Fibroblast of skin of back (primary cell): Measurements from ENCODE around the gene RNF121.

Experiments
- DNase-seq: peaks from one replicate; pipeline ENCODE4 v3.0.0-alpha.2; 2013

Gene RNF121

GRCh38 chr11:71935338-71935925 lies 6.6 kb downstream of the RNF121 start:
- no peak for DNase-seq

- DNase-seq = peak; percentile 56
Measured at GRCh38 chr11:71936825-71937224, 8.0 kb downstream of the RNF121 start.

GRCh38 chr11:71937826-71938225 lies 9.0 kb downstream of the RNF121 start:
- no peak for DNase-seq

DNA sequence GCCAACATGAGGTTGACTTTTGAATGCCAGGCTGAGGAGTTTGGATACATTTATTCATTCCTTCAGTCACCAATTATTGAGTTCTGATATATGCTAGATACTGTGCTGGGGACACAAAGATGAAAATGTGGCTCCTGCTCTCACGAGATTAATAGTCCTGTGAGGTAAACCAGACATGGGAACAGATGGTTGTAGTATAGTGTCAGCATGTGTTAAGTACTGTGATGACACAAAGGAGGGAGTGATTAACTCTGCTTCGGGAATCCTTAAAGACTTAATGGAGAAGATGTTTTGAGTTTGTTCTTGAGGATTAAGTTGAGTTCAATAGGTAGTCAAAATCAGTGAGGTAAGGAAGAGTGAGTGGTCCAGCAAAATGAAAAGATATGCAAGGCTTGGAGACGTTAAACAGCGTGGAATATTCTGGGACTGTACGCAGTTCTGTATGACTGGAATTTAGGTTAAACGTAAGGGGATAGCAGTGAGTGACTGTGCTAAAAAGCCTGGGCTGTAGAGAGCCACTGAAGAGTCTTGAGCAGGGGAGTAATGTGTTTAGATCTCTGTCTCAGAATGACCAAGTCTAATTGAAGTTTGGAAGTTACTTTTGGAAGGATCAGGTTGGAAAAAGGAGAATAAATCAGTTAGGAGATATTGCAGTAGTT lies 11.8 kb downstream of the RNF121 start:
- peak; percentile 41 for DNase-seq

GRCh38 chr11:71946144-71946571 lies 17.3 kb downstream of the RNF121 start:
- DNase-seq = peak; percentile 90

GRCh38 chr11:71947498-71947897 lies 18.7 kb downstream of the RNF121 start:
- peak; percentile 12 for DNase-seq

DNA sequence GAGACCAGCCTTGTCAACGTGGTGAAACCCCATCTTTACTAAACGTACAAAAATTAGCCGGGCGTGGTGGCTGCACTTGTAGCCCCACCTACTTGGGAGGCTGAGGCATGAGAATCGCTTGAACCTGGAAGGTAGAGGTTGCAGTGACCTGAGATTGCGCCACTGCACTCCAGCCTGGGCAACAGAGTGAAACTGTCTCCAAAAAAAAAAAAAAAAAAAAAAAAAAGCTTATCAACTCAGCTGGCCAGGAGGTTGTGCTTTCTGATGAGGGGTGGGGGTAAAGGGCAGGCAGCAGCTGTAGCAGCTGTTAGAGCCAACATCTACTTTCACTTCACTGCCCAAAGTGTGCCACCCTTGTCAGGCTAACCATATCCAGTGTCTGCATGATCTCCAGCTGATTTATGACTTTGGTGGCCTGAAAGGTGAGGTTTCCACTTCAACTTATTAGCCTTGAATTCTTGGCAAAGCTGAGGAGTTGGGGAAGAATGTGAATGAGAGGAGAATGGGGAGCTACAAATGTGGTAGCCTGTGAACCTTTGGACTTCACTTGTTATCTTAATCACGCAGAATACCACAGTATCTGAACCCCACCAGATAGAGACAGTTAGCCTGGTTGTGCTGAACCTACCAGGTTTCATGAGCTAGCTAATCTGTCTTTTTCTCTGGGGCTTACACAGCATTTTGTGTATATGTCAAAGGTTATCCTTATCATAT lies 19.6 kb downstream of the RNF121 start:
- no peak for DNase-seq

DNA sequence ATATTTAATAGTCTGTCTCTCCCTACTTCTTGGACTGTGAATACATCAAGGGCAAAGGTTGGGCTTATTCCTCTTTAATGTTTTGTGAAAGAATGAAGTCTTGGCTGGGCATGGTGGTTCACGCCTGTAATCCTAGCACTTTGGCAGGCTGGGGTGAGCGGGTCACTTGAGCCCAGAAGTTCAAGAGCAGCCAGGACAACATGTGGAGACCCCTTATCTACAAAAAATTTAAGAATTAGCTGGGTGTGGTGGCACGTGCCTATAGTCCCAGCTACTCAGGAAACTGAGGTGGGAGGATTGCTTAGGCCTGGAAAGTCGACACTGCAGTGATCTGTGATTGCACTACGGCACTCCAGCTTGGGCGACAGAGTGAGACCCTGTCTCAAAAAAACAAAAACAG lies 20.2 kb downstream of the RNF121 start:
- no peak for DNase-seq

DNA sequence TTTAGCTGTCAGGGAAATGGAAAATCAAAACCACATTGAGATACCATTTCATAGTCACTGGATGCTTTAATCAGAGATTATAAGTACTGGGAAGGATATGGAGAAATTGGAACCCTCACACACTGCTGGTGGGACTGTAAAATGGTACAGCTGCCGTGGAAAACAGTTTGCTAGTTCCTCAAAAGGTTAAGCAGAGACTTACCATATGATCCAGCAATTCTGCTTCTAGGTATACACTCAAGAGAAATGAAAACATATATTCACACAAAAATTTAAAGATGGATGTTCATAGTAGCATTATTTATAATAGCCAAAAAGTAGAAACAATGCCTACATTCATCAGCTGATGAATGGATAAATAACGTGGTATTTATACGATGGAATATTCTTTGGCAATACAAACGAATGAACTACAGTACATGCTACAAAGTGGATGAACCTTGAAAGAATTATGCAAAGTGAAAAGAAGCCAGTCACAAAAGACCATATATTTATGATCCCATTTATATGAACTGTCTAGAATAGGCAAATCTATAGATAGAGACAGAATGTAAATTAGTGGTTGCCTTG lies 23.0 kb downstream of the RNF121 start:
- DNase-seq = no peak

DNA sequence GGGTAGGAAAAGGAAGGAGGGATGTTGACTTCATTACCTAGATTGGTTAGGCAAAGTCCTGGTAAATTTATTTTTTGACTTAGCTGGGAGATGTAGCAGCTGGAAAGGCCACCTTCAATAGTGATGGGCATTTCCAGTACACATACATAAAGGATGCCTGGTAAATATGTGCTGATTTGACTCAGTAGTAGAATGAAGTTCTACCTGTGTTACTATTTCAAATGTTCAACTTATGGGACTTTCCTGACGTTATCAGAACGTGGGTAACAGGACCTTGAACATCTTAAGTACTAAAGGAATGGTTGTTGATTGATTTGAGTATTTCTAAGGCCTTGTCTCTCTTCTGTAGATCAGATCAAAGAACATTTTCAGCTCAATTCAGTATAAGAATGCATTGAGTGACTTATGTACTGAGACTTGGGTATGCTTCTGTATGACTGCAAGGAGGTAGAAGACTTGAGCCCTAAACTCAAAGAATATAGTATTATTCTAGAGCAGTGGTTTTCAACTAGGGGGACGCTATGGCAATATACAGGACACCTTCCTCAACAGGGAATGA lies 27.1 kb downstream of the RNF121 start:
- no peak for DNase-seq

- DNase-seq = peak; percentile 52
Measured at GRCh38 chr11:71962428-71963038, 33.7 kb downstream of the RNF121 start.

- DNase-seq = no peak
Measured at GRCh38 chr11:71963468-71963867, 34.6 kb downstream of the RNF121 start.

GRCh38 chr11:71964641-71965040 lies 35.8 kb downstream of the RNF121 start:
- no peak for DNase-seq

DNA sequence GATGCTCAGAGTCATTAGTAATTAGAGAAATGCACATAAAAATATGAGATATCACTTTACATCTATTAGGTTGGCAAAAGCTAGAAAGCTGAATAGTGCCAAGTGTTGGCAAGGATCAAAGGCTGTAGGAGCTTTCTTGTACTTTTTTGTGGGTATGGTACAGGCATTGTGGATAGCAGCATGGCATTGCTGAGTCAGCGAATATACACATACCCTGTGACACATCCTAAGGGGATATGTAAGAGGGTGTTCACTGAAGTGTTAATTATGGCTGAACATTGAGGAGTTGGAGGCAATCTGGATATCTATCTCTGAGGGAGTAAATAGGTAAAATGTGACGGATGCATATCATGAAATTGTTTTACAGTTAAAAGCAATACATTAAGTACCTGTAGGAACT lies 42.8 kb downstream of the RNF121 start:
- DNase-seq = no peak

- DNase-seq = no peak
Measured at GRCh38 chr11:71976551-71976950, 47.7 kb downstream of the RNF121 start.

DNA sequence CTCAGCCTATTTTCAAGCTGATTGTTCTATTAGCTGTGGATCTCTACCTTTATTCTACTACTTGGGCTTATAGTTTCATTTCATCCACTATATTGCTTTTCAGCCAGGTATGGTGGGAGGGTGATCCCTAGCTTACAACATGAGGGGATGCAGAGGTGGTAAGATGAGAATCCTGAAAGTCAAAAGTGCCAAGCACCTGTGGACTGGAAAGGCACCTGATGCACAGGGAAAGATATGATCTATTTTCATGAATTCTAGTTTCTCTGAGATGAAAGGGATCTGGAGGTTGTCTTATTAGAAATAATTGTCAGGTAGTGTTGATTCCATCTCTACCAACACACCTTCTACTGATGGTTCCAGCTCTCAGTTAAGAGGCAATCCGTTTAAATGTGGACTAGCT lies 48.2 kb downstream of the RNF121 start:
- no peak for DNase-seq

- peak; percentile 47 for DNase-seq
Measured at GRCh38 chr11:71977743-71978418, 49.0 kb downstream of the RNF121 start.

DNA sequence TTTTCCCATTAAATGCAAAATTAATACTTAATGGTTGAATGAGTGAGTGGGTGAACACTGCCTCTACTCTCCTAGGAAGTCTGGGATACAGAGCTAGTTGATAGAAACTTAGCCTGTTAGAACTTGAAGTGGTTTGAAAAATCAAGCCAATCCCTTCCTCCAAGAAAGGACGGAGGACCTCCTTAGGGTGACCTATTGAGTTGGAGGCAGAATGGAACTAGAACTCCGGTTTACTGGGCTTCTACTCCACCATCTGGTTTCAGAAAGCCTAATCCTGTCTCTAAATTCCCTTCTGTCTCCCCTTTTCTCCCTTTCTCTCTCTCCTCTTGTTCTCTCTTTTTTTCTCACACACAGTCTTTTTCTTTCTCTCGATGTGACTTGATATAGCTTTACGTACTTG lies 50.2 kb downstream of the RNF121 start:
- no peak for DNase-seq

- DNase-seq = no peak
Measured at GRCh38 chr11:71979602-71980001, 50.8 kb downstream of the RNF121 start.

DNA sequence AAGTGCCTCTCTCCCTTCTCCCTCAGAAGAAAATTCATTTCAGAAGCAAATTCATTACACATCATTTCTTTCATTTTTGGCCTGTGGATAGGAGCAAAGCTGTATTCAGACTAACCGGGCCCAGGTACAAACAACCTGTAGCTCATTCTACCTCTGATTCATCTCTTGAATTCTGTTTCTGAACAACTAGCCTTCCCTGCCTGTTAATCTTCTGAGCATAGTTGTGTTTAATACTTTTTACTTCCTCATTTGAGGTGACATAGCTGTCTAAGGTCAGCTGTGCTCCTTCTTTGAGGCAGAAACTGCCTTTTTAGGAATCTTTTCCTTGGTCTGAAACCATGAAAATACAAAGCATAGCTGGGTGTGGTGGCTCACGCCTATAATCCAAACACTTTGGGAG lies 57.3 kb downstream of the RNF121 start:
- no peak for DNase-seq

DNA sequence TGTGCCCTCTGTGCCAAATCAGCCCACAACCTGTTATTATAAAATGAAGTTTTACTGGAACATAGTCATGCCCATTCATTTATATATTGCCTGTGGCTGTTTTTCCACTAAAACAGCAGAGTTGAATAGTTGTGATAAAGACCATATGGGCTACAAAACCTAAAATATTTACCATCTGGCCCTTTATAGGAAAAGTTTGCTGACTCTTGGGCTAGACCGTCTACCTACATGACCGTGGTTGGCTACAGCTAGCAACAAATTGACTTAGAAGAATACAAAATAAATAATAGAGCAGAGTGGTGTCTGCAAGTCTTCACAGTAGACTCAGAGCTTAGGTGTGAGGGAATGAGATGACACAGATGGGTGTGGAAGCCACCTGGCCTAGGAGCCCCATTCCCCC lies 58.7 kb downstream of the RNF121 start:
- DNase-seq = no peak

GRCh38 chr11:71988050-71988449 lies 59.2 kb downstream of the RNF121 start:
- peak; percentile 83 for DNase-seq
